Stimulated activated CD4-positive, alpha-beta T cell treated with anti-CD3 and anti-CD28 coated beads, Interleukin-15, amount 100 ng/mL, for 1 hour (primary cell): Measurements from ENCODE around the gene HINFP.

ENCODE experiments used
- DNase-seq, 2 donors: peaks; one replicate each; pipeline ENCODE4 v3.0.0-alpha.2; 2020; ENCODE audit warnings: low read depth in 1 of 2, low spot score in 1 of 2

HINFP gene

GRCh38 chr11:119121008-119121810 lies at the start of gene HINFP:
TSS of gene HINFP (plus strand) at chr11:119121580. CDS start at chr11:119126945, 5,365 bp downstream.
- peak; percentile 99 to 100 for DNase-seq

- no peak for DNase-seq
Observed at GRCh38 chr11:119077839-119078238, 43.5 kb upstream of the HINFP start.

DNA sequence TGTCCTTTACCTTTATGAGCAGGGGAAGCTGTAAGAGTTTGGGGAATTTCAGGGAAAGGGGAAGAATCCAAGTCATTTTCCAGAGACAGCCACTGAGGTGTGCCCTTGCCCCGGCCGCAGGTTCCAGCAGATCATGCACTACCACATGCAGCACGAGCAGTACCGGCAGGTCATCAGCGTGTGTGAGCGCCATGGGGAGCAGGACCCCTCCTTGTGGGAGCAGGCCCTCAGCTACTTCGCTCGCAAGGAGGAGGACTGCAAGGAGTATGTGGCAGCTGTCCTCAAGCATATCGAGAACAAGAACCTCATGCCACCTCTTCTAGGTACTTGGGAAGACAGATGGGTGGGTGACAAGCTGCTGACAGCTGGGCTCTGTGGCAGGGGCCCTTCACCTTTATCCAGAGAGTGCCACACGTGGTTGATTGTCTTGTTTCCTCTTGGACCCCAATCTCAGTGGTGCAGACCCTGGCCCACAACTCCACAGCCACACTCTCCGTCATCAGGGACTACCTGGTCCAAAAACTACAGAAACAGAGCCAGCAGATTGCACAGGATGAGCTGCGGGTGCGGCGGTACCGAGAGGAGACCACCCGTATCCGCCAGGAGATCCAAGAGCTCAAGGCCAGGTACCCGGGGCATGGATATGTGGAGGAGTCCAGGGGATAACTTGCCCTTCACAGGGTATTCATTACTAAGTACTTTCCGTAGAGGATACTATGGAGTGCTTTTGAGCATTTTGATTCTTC lies 42.5 kb upstream of the HINFP start:
- no peak for DNase-seq

- no peak for DNase-seq
Observed at GRCh38 chr11:119081682-119082260, 39.6 kb upstream of the HINFP start.

DNA sequence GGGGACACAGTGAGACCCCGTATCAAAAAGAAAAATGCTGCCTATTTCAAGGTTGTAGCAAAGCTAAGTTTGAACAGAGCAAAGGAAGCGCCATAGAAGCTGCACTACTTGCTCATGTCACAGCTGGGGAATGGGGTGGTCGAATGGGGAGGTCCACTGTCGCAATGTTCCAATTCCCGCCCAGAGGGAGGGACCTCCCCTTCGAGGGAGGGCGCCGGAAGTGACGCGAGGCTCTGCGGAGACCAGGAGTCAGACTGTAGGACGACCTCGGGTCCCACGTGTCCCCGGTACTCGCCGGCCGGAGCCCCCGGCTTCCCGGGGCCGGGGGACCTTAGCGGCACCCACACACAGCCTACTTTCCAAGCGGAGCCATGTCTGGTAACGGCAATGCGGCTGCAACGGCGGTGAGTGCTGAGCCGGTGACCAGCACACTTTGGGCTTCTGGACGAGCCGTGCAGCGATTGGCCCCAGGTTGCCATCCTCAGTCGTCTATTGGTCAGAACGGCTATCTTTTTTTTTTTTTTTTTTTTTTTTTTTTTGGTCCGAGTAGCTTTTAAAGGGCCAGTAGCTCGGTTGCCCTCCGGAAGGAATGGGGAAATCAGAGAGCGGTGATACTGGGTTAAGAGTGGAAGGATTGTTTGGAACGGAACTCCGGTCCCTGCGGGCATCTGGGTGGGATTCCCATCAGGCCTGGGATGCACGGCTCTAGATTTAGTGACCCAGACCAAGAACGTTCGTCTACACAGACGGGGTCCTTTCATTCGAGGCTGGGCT lies 36.5 kb upstream of the HINFP start, which contains the start of gene HMBS:
HMBS (plus strand) TSS at position 219 of the 774 bp plus-strand sequence; CDS start at position 372, 153 bp downstream.
- peak; percentile 68 to 83 for DNase-seq

GRCh38 chr11:119085437-119085847 lies 35.9 kb upstream of the HINFP start:
- DNase-seq: no peak

GRCh38 chr11:119087123-119087522 lies 34.3 kb upstream of the HINFP start:
- no peak for DNase-seq

DNA sequence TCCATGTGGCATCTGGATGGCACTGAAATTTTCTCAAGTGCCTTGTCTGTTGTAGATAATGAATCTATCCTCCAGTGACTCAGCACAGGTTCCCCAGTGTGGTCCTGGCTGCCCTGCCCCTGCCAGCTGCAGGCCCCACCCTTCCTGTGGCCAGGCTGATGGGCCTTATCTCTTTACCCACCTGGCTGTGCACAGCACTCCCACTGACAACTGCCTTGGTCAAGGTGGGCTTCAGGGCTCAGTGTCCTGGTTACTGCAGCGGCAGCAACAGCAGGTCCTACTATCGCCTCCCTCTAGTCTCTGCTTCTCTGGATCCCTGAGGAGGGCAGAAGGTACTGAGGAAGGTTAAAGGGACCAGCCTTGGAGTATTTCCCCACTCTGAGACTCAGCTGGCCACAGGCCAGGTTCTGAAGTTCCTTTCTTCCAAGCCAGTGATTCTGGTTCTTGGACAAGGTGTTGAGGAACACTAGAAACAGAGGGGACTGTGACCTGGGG lies 33.6 kb upstream of the HINFP start:
- no peak for DNase-seq

GRCh38 chr11:119088406-119088805 lies 33.0 kb upstream of the HINFP start:
- DNase-seq: no peak

GRCh38 chr11:119089319-119089718 lies 32.1 kb upstream of the HINFP start:
- DNase-seq: no peak

- no peak for DNase-seq
Observed at GRCh38 chr11:119091178-119091577, 30.2 kb upstream of the HINFP start.

GRCh38 chr11:119091966-119092879 lies 29.2 kb upstream of the HINFP start:
- no peak for DNase-seq

DNA sequence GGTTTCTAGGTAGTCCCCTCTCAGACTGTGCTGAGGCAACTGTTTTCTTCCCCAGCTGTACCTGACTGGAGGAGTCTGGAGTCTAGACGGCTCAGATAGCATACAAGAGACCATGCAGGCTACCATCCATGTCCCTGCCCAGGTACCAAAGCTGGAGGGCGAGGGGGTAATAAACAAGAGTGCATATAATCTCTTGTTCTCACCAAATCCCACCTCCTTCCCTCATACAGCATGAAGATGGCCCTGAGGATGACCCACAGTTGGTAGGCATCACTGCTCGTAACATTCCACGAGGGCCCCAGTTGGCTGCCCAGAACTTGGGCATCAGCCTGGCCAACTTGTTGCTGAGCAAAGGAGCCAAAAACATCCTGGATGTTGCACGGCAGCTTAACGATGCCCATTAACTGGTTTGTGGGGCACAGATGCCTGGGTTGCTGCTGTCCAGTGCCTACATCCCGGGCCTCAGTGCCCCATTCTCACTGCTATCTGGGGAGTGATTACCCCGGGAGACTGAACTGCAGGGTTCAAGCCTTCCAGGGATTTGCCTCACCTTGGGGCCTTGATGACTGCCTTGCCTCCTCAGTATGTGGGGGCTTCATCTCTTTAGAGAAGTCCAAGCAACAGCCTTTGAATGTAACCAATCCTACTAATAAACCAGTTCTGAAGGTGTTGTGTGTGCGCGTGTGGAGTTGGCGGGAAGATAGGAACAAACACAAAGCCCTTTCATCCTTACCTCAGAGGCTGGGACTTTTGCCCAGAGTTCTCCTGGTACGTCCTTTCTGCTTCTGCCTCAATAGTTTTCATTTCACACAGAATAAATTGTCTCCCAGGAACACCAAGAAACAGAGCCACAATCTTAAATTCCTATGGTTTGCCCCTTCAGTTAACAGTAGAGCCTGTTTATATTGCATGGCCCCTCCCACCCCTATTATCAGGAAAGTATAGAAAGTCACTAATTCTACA lies 28.2 kb upstream of the HINFP start:
- DNase-seq: no peak

DNA sequence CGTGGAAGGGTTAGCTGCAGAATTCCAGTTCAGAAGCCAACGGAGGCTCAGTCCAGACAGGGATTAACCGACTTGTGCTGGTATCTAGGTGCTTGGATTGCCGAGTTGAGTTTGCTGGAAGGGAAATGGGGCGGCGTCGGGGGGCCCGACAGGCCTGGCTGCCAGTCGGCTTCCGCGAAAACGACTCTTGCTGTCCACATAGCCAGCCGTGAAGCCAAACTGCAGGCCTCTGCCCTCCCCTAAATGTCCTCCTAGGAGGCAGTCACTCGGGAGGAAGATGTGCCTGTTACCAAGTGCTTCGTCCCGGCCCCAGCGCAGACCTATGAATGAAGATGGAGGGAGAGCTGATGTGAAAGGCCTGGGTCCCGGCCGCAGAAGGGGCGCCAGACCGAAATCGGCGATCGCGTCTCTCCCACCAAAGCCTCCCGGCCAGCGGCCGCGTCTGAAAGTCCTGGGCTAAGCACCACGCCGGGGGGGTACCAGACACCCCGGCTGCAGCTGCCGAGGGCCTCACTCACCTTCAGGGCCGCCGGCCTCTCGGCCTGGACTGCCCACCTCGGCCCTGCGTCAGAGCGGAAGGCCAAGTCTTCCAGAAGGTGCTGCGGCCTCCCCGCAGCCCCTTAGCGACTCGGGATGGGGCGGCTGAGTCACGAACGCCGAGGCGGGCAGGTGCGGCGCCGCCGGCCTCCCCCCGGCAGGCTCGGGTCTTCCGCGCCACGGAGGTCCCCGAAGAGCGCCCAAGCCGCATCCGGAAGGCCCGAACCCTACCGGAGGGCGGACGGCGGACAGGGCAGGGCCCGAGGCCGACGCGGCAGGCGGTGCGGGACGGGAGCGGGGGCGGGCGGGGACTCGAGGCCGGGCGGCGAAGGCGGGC lies 27.2 kb upstream of the HINFP start:
- DNase-seq: peak; percentile 27 to 40

GRCh38 chr11:119094816-119095065 lies 26.6 kb upstream of the HINFP start:
- peak; percentile 41 to 51 for DNase-seq

GRCh38 chr11:119095066-119095880 lies 26.1 kb upstream of the HINFP start:
- peak; percentile 97 to 98 for DNase-seq

GRCh38 chr11:119099711-119100110 lies 21.7 kb upstream of the HINFP start:
- DNase-seq: no peak
